GM12878 (cell line): ENCODE measurements around the gene PLBD1. TPM values are rescaled to one million over a fixed set of nuclear protein-coding genes. Genes with fewer than 3 reads are reported as not detected.

ENCODE experiments used
- ATAC-seq: fragments of 200-7000 bp; cut with Tn5 transposase; 3 replicates; pipeline ENCODE4 v1.9.1; 2020; ENCODE audit warnings: mild to moderate bottlenecking, moderate library complexity
- BruUV-seq: library from RNA; stranded (reverse); fragments of 400-500 nt; replicated peaks from 2 replicates; lab custom pipeline; 2021; lab: Mats Ljungman, UMichigan
- CTCF ChIA-PET: fragments of 300-600 bp; sonication (Branson Sonifier 250); formaldehyde crosslinking; extraction: SDS; loops from one replicate; lab custom pipeline; 2021; ENCODE audit warnings: inconsistent platforms; lab: Yijun Ruan, JAX
- POLR2A ChIA-PET: fragments of 350-600 bp; formaldehyde crosslinking; extraction: SDS; loops from one replicate; lab custom pipeline; 2021; ENCODE audit warnings: inconsistent platforms; lab: Charles Lee
- RAD21 ChIA-PET: fragments of 300-600 bp; sonication (Branson Sonifier 250); formaldehyde crosslinking; loops from one replicate; lab custom pipeline; 2023; ENCODE audit warnings: antibody characterized with exemption; ENCODE audit not compliant: unreplicated experiment; lab: Charles Lee
- SMC1A ChIA-PET: fragments of 300-600 bp; sonication (Branson Sonifier 250); formaldehyde crosslinking; loops from one replicate; lab custom pipeline; 2023; ENCODE audit not compliant: unreplicated experiment, uncharacterized antibody; lab: Charles Lee
- DNase-seq: peaks from one replicate; pipeline ENCODE4 v3.0.0-alpha.2; 2011; ENCODE audit warnings: low read depth, low spot score
- FAIRE-seq: peaks from 3 replicates; lab custom pipeline; 2011; peaks lifted over from hg19 to GRCh38; lab: Jason Lieb, UNC
- H2AFZ ChIP-seq: 2 replicates; pipeline ENCODE4 v1.6.0; 2011; ENCODE audit warnings: low read depth, low read length, control low read depth; ENCODE audit not compliant: control insufficient read depth
- H3K27ac ChIP-seq: 2 replicates; pipeline ENCODE4 v1.5.1; 2011; ENCODE audit warnings: control low read depth; ENCODE audit not compliant: control insufficient read depth, insufficient read depth
- H3K27me3 ChIP-seq, 2 experiments: replicated peaks in 1 of 2; 2 replicates each; pipeline versions ENCODE4 v1.6.0 to v1.6.1; 2011; ENCODE audit warnings: low read length in 1 of 2; ENCODE audit not compliant: control insufficient read depth in 2 of 2, insufficient read depth in 2 of 2
- H3K36me3 ChIP-seq, 2 experiments: 2 replicates each; pipeline ENCODE4 v1.5.1; 2011; ENCODE audit warnings: low read length in 1 of 2; ENCODE audit not compliant: control insufficient read depth in 2 of 2, insufficient read depth in 2 of 2
- H3K4me1 ChIP-seq: 2 replicates; pipeline ENCODE4 v1.6.1; 2011; ENCODE audit warnings: mild to moderate bottlenecking, low read length, moderate library complexity, mixed read lengths; ENCODE audit not compliant: control insufficient read depth, insufficient read depth
- H3K4me2 ChIP-seq: 2 replicates; pipeline ENCODE4 v1.6.0; 2011; ENCODE audit warnings: control low read depth; ENCODE audit not compliant: control insufficient read depth, insufficient read depth
- H3K4me3 ChIP-seq: fragments of 200-600 bp; sonication (generic); 2 replicates; pipeline ENCODE4 v1.5.1; 2016
- H3K79me2 ChIP-seq: 2 replicates; pipeline ENCODE4 v1.6.0; 2011; ENCODE audit warnings: low read length; ENCODE audit not compliant: control insufficient read depth, insufficient read depth
- H3K9ac ChIP-seq: 2 replicates; pipeline ENCODE4 v1.8.0; 2011; ENCODE audit warnings: low read length, control low read depth, mixed read lengths; ENCODE audit not compliant: control insufficient read depth, insufficient read depth
- H3K9me3 ChIP-seq: replicated peaks from 3 replicates; pipeline ENCODE4 v1.5.1; 2011; ENCODE audit warnings: mild to moderate bottlenecking, low read length; ENCODE audit not compliant: control insufficient read depth, insufficient read depth
- H4K20me1 ChIP-seq: 2 replicates; pipeline ENCODE4 v1.6.0; 2011; ENCODE audit not compliant: control insufficient read depth, insufficient read depth
- WGBS: methylation state at CpG from one replicate; pipeline ENCODE4 v1.1.6; 2016; ENCODE audit warnings: low lambda C conversion rate; ENCODE audit not compliant: insufficient replicate concordance, insufficient coverage; ENCODE audit errors: missing lambda C conversion rate; 5-methylcytosine and 5-hydroxymethylcytosine counted together
- in situ Hi-C: fragments of 300-500 bp; cut with MboI; formaldehyde crosslinking; loops from 9 replicates; pipeline ENCODE4 v1.14.3; 2018; ENCODE audit warnings: mixed read lengths
- intact Hi-C: fragments of 100-400 bp; cut with micrococcal nuclease; formaldehyde crosslinking; loops from one replicate; pipeline ENCODE4 v1.14.2; 2022; ENCODE audit not compliant: unreplicated experiment
- polyA plus RNA-seq, 11 experiments: library from polyadenylated mRNA; depleted of rRNA in 4 of 11; unstranded in 6 of 11; stranded (reverse) in 5 of 11; fragments of >200 nt; fragmentation: Nextera tagmentation in 4 of 11; fragmentation: Illumina TruSeq in 1 of 11; extraction: Ambion mirVana in 4 of 11; extraction: Trizol in 1 of 11; gene quantifications; 1 replicate in 1 of 11; 2 replicates in 10 of 11; pipeline versions ENCODE4 v1.2.1 to v1.2.3, GENCODE V29; 2011 to 2016; ENCODE audit warnings: inconsistent platforms in 2 of 11, missing spikeins in 2 of 11, low read depth in 1 of 11
- total RNA-seq, 4 experiments: library from RNA; depleted of rRNA in 3 of 4; stranded (reverse); fragments of >200 nt in 3 of 4; fragmentation: Illumina TruSeq in 1 of 4; extraction: Trizol in 1 of 4; gene quantifications; 2 replicates each; pipeline versions ENCODE4 v1.2.1 to v1.2.3, GENCODE V29; 2013 to 2021
- TF ChIP-seq, protein P1 (sequence below): IDR thresholded peaks from 2 replicates; pipeline ENCODE4 v1.6.1; 2012; ENCODE audit warnings: mild to moderate bottlenecking, low read depth, low read length

PLBD1 gene
- total and polyA plus RNA-seq, 10 of the 15 experiments (the other 5 are each of a cell fraction or from before 2014, with no cell fraction given), result 0.19 to 0.54 (median 0.27) TPM; not detected in 1

DNA sequence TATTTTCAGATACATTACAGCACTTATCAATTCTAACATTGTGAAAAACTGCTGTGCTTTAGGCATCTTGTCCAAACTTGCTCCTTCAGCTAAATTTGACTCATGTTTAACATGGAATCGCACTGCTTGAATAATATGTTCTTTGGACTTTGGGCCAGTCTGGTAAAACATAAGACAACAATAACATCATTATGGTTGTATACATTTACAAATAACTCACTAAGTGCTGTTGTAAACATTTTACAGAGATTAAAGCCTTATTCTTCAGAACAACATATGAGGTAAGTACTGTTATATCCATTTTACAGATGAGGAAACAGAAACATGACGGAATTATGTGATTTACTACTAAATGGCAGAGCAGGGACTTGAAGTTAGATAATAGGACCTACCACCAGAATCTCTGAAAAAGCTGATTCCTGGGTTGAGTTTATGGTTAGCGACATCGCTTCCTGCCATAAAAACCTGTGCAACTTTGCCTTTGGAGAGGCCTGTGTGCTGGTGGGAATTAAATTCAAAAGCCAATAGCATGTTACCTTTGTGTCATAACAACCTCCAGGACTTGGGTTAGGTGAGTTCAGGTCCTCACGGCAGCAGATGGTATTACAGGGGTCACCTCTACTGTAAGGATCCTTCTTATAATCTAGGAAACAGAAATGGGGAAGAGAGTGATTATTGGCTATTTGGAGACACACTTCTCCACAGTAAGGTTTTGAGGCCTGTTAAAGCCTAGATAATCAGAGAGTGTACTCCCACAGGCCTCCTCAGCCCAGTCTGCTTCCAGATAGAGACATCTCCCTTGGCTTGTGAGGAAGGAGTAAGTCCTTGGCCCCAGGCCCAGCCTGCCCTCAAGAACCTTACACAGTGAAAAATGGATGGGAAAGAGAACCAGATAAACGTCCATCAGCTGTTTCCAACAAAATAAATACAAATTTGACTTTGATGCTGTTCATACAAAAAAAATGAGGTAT, 61.8 kb downstream of the PLBD1 start:
- Histone ChIP-seq H3K4me2 (no peak overlapping the region), H3K9ac (no peak overlapping the region), H3K27me3 (no peaks in the 10 kb centered on the region), H2AFZ (no peak overlapping the region), H3K4me3 (no peak overlapping the region), H3K36me3 (peaks cover 0 to 8% of the 10 kb centered on the region in 2 experiments; a peak in 2 of 4 replicates), H3K4me1 (no peaks in the 10 kb centered on the region)
- RAD21 ChIA-PET, result interaction anchor here (0.7 kb wide), 2 partner anchors 88 to 268 kb away, joined by 3 read pairs; no protein-coding TSS in a partner anchor
- 97% methylated on average over 6 of the region's 6 CpGs for WGBS
- POLR2A ChIA-PET, result no interaction called here
- no TSS peak for BruUV-seq
- intact Hi-C loops, result no loop called here
- CTCF ChIA-PET, result no interaction called here
- no peak for ATAC-seq
- no peak for FAIRE-seq
- SMC1A ChIA-PET, result interaction anchor here (0.6 to 0.8 kb wide), 2 partner anchors 8 to 268 kb away, joined by 3 to 4 read pairs; no protein-coding TSS in a partner anchor
- TF ChIP-seq, protein P1, sequence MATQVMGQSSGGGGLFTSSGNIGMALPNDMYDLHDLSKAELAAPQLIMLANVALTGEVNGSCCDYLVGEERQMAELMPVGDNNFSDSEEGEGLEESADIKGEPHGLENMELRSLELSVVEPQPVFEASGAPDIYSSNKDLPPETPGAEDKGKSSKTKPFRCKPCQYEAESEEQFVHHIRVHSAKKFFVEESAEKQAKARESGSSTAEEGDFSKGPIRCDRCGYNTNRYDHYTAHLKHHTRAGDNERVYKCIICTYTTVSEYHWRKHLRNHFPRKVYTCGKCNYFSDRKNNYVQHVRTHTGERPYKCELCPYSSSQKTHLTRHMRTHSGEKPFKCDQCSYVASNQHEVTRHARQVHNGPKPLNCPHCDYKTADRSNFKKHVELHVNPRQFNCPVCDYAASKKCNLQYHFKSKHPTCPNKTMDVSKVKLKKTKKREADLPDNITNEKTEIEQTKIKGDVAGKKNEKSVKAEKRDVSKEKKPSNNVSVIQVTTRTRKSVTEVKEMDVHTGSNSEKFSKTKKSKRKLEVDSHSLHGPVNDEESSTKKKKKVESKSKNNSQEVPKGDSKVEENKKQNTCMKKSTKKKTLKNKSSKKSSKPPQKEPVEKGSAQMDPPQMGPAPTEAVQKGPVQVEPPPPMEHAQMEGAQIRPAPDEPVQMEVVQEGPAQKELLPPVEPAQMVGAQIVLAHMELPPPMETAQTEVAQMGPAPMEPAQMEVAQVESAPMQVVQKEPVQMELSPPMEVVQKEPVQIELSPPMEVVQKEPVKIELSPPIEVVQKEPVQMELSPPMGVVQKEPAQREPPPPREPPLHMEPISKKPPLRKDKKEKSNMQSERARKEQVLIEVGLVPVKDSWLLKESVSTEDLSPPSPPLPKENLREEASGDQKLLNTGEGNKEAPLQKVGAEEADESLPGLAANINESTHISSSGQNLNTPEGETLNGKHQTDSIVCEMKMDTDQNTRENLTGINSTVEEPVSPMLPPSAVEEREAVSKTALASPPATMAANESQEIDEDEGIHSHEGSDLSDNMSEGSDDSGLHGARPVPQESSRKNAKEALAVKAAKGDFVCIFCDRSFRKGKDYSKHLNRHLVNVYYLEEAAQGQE, result no peak
- TF ChIP-seq, all 136 proteins: peak for 0
- DNase-seq, result no peak
- in situ Hi-C loops, result no loop called here
- Histone ChIP-seq H3K27ac (no peak overlapping the region), H4K20me1 (no peaks in the 10 kb centered on the region), H3K9me3 (no peaks in the 10 kb centered on the region), H3K79me2 (no peaks in the 10 kb centered on the region)
